Measurements from ENCODE around the gene BRD7.

DNA sequence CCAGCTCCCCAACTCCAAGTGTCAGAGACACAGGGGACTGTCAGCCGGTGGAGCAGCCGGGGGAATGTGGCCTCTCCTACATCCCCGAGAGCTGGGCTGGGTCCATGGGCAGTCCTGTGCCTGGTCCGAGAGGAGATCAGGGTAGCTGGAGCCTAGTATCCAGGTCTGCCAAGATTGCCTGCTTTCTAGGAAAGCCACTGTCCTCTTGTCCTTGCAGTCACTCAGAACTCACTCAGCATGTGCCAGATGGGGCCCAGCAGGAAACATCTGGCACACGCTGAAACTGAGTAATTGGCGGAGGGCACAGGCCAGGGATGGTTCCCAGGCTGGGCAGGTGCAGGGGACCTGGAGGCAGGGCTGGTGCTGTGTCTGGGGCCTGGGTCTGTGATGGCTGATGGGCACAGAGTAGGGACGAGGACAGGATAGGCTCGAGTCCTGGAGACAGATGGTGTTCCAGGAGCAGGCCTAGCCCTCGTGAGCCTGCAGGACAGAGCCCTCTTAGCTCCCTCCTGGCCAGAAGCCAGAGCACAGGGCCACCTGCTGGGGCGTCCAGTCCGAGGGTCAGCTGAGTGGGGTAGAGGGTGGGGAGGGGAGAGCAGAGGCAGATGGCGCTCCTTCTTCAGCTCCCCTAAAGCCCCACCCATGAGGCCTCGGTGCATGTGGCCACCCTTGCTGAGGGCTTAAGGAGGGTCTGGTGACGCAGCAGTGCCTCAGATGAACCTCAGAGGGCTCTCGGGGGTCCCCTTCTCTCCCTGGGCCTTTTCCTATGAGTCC lies 71.3 kb downstream of the BRD7 start:
- TF ChIP-seq, protein P1, sequence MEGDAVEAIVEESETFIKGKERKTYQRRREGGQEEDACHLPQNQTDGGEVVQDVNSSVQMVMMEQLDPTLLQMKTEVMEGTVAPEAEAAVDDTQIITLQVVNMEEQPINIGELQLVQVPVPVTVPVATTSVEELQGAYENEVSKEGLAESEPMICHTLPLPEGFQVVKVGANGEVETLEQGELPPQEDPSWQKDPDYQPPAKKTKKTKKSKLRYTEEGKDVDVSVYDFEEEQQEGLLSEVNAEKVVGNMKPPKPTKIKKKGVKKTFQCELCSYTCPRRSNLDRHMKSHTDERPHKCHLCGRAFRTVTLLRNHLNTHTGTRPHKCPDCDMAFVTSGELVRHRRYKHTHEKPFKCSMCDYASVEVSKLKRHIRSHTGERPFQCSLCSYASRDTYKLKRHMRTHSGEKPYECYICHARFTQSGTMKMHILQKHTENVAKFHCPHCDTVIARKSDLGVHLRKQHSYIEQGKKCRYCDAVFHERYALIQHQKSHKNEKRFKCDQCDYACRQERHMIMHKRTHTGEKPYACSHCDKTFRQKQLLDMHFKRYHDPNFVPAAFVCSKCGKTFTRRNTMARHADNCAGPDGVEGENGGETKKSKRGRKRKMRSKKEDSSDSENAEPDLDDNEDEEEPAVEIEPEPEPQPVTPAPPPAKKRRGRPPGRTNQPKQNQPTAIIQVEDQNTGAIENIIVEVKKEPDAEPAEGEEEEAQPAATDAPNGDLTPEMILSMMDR (IDR thresholded peaks at IDR 0.05): no peak
- no peak for TF ChIP-seq POLR2A (IDR thresholded peaks at IDR 0.05)

All from heart left ventricle (tissue), 13 donors.